HG03354 (cell line): ENCODE results near the gene PPP3CA.
"Not testable (repeated sequence)": the region's sequence is repeated elsewhere in the genome, so short reads cannot be mapped to it uniquely, and the experiment has no call there.

Experiments used
- ATAC-seq: cut with Tn5 transposase; IDR thresholded peaks from one replicate; pipeline ENCODE4 v1.9.1; 2021; ENCODE audit warnings: mild to moderate bottlenecking; ENCODE audit not compliant: unreplicated experiment, poor library complexity, severe bottlenecking

The PPP3CA gene

DNA sequence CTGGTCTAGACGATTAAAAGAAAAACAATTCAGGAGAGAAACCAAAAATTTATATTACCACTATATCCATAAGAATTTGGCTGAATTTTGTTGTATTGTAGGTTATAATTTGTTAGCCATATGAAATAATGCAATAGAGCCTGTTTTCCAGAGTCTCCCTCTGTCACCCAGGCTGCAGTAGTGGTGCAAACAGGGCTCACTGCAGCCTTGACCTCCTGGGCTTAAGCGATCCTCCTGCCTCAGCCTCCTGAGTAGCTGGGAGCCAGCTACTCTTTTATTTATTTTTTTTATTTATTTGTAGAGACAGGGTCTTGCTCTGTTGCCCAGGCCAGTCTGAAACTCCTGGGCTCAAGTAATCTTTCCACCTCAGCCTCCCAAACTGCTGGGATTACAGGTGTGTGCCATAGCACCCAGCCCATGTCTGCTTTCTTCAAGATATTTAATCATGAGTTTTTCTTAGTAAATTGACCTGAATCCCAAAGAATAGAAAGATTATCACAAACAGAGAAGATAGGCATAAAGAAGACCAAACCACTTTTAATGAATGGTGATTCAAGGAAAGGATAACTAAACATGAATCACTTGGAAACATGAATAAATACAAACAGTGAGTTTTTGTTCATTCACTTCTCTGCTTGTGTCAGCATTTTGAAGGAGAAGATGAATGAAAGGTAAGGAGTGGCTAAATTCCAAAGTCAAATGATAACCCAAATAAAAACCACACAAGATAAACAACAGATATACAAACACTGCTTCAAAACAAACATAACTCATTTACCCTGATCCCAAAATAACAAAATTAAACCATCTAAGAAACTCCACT lies 82.1 kb downstream of the PPP3CA start:
- ATAC-seq, result no peak

DNA sequence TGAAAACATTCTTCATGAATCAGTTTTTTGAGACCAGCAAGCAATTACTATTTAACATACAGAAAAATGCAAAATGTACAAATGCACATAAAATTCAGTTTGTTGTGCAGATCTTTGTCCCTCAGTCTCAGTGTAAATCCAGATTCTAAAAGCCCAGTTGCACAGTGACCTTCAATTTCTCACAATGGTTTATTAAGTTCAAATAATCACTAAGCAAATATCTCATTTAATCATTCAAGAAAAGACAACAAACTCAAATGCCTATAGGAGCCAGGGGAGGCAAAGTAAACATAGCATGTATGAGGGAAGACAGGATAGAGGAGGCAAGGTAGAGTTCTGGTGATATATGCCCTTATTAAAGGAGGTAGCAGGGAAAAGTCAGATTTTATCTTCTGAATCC lies 82.8 kb downstream of the PPP3CA start:
- no peak for ATAC-seq

DNA sequence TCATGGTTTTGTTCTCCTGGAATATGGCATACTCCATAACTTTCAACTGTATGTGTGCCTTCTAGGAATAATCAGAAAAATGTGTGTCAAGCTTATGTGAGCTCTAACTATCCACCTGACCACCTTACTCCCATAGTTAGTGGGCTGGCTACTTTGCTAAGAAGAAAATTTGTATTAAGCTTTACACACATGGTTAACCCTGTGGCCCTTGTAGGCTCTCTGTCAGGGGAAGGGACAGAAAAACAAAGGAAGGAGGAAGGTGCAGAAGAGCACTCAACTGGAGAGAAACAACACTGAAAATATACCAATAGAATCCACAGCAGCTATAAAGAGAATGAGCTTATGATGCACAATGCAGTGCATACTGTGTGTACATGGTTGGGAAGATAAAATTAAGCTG lies 84.6 kb downstream of the PPP3CA start:
- peak; percentile 75 for ATAC-seq

DNA sequence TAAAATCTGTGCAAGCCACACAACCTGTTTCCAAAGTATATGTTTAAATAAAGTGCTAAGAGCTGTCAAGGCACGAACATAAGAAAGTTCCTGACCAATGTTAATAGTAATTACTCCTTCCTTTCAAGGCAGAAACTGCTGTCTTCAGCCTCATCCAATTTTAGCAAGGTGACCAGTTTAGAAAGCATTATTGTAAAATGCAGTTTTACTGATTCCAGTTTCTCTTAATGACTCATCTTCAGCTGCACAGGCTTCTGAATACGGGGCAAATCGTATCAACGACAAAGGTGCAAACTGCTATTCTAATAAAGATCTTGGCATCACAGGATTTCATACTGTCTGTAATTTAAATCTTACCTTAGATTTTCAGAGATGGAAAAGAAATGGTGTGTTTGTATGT lies 87.5 kb downstream of the PPP3CA start:
- ATAC-seq, result peak; percentile 92

DNA sequence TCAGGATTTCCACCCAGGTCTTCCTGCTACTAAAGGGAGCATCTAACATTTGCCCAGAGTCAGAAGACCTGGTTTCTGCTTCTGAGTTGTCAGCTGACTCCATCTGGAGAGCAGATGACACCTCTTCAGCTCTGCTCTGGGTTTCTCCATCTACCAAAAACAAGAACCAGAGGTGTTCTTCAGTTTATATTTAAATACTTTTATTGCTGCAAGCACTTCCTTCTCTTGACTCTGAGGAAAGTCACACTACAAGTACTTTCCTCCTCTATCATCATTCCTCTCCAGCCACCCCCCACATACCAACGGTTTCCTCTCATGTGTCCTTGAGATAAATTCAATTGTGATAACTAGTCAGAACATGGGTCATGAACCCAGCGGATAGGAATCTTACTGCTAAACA lies 88.4 kb downstream of the PPP3CA start:
- ATAC-seq, result no peak

DNA sequence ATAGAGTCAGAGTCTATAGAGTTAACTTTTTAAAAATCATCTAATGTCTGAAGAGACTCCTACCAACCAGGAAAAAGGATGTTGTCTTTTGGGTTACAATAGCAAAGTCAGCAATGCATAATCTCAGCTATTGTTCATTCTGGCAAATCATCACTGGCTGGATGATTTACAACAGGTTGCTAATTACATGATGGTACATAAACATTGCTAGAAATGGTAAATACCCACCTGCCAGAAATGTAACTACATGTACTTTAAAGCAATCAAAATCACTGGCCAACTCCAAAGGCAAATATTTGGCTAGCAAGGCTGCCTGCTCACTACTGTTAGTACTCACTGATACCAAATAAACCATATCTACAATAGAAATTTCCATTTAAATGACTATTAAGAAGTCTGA lies 91.1 kb downstream of the PPP3CA start:
- ATAC-seq, result no peak

DNA sequence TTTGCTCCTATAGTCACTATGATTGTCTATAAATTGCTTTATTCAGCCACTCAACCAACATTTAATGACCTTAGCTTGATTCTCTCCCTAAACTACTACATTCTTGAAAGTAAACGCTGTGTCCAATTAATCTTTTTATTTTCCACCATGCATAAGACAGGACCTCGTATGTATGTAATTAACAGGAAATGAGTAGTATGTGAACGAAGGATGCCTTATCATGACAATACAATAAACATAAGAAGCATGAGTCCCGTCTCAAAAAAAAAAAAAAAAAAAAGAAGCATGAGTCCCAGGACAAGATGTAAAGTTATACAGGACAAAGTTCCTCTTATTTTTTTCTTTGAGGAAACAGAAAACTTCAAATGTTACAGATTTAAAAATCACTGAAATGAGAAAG lies 92.5 kb downstream of the PPP3CA start:
- no peak for ATAC-seq

DNA sequence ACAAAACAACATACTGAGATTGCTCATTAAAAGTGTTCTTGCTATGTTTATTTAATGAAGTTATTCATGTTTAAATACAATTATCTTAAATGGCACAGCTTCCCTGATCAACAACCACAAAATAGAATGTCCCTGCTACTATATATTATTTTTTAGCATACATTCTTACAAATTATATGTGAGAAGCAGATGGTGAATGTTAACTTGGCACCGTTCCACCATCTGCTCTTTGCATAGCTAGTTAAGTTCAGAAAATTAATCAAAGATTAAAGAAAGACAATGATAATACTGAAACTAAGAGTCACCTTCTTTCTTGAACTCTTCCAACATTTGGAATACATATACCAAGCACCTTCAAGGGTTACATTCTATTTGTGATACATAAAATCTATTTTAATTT lies 94.2 kb downstream of the PPP3CA start:
- no peak for ATAC-seq

DNA sequence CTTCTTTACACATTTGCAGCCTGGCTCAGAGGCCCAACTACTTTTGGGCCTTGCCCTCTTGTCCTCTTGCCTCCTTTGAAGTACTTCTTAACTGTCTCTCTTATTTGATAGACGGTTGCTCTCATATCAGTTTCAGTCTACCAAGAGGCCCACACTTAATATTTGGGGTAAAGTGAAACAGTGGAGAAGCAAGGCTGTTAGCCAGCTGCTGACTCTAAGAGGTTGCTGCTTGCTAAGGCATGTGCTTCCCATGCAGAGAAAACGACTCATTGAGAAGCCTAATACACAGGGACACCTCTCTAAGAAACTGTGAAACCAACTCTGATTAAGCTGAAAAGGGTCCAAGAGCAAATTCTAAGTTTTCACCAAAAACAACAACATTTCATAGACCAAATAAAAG lies 94.6 kb downstream of the PPP3CA start:
- ATAC-seq, result peak; percentile 62

DNA sequence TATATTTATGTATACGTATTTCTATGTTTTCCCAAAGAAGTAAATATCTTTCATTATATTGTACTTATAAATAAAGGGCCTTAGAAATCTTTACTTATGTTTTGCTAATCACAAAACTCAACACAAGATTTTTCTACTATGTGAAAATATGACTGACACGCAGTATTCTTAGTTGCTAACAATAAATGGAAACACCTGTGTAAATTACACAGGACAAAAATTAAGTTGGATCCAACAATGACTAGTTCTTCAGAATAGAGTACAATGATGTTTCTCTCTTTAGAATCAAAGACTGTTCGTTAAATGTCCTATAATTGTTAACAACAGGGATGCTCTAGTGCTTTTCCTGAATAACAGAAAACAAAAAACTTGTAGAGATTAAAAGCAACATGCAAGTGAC lies 96.1 kb downstream of the PPP3CA start:
- ATAC-seq, result no peak

DNA sequence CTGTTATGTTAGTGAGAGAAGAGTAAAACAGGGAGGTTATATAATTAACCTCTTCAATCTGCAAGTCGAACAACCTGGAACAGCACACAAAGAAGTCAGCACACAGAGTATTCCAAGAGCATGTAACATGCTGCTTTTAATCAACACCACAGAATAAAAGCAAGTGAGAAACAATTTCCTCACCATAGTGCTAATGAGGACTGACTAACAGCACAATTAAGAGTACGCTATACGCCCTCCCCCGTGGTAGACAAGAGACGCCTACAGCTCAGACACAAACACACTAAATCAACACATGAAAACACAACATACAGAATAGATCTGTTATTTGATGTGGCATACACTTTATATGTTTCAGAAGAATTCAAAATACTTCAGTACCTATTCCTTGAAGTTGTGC lies 103.0 kb downstream of the PPP3CA start:
- no peak for ATAC-seq

DNA sequence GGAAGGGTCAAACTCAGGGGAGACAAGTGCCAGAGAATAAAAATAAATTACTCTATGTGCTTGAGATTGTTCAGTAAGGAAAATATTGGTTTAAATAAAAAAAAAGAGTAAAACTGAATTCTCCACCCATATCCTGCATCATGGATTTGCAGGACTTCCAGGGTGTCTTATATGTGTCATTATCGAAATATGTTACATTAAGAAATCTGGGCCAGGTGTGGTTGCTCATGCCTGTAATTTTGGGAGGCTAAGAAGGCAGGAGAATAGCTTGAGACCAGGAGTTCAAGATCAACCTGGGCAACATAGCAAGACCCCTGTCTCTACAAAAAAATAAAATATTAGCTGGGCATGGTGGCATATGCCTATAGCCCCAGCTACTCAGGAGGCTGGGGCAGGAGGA lies 104.9 kb downstream of the PPP3CA start:
- no peak for ATAC-seq

DNA sequence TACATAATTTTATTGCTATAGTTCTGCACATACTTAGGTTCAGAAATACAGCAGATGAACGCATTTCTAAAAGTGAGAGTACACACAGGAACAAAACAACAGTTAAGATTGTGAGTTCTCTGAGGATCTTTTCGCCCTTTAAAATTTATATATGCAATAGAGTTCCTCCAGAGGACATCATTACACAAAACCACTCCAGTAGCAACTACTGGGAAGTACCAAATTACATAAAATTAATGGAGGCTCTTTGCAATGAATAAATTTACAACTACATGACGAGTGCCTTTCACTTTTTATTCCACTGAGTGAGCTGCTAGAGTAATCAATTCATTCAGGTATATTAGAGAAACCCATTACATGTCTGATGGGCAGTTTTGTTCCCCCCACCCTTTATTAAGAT lies 107.2 kb downstream of the PPP3CA start:
- no peak for ATAC-seq

DNA sequence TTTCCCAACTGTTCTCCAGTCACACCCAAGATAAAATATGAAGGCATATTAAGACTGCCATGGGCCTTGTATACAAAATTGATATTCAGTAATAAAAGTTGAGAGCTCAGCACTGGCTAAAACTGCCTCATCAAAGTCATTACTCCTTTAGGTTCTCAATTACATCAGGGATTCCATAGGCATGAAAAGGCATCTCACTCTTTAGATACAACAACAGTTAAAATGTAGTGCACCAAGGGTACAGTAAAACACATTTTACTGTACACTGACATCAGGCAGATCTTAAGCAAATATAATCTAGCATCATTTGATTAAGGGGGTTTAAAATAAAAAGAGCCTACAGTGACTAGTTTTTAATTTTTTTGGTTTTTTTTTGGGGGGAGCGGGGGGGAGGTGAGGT lies 107.7 kb downstream of the PPP3CA start:
- ATAC-seq, result no peak

DNA sequence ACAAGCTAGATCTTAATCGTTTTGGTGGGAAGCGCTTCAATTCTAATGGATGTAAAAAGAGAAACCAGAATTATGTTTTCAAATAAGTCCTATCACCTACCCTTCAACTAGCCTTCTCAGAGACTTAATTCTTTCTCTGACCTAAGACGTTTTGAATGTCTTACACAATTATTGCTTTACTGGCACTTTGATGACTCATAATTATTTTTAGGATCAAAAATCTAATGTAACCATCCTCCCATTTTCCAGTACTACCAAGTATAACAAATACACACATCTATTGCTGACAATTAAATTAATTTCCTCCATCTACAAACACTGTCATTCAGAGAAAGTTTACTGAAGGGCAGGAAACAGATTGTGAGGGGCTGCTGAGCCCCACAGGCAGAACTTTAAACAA lies 108.6 kb downstream of the PPP3CA start:
- no peak for ATAC-seq

DNA sequence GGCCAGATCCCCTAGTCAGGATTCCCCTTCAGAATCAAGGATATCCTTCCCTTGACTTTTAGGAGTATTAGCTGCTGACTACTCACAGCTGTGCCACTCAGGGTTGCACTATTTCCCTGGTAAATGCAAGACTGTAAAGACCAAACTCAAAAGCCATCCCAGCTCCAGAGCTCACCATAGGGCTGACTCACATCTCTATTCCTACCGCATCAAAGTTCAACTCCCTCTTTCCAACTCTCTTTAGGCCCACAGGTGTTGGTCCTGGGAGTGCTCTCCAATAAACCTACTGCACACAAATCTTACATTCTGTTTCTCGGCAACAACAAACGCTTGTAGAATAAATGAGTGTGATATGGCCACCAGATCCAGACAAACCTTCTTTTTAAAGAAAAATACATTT lies 109.6 kb downstream of the PPP3CA start:
- ATAC-seq, result no peak

DNA sequence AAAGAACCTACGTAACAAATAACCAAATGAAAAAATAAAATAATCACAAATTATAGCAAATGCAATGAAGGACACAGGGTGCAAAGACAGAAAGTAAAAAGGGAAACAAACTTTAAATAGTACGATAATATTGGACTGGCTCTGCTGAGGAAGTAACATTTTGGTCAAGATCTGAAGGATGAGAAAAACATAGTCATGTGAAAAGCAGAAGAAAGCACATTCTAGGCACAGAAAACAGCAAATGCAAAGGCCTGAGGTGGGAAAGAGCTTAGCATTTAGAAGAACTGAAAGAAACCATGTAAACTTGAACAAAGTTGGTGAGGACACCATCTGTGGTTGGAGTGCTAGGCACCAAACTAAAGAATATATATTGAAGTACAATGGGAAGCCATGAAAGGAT lies 111.2 kb downstream of the PPP3CA start:
- no peak for ATAC-seq

DNA sequence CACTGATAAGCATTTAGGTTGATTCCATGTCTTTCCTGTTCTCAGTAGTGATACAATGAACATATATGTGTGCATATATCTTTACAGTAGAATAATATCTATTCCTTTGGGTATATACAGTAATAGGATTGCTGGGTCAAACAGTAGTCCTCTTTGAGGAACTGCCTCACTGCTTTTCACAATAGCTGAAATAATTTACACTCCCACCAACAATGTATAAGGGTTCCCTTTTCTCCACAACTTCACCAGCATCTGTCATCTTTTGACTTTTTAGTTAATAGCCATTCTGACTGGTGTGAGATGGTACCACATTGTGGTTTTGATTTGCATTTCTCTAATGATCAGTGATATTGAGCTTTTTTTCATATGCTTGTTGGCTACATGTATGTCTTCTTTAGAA lies 113.2 kb downstream of the PPP3CA start:
- ATAC-seq, result not testable (repeated sequence)

DNA sequence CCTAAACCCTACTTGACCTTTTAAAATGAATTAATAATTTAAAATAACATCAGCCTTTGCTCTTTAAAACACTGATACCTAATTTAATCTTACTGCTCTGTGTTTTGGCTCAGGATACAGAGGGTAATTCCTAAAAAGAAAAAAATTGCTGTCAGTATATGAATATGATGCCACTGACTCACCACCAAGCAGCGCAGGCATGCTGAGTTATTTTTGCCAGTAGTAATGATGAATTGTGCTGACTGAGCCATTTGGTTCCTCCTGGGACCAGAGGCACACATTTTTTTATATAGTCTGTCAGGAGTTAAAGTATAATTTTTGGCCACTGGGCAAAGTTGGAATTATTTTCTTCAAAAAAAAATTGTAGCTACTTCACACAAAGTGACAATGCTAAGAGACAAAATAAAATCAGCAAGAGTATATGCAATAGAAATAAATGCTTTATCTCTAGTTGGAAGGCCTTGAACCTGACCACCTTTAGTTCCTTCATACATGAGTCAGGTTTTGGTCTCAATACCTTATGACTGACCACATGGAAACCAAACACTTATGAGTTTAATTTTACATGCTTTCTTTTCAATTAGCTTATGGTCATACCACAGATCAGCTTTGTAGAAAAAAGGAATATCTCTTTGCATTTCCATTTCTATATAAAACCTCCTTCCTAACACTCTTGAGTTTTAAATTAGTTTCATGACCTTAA lies 115.1 kb downstream of the PPP3CA start:
- ATAC-seq, result peak; percentile 71

DNA sequence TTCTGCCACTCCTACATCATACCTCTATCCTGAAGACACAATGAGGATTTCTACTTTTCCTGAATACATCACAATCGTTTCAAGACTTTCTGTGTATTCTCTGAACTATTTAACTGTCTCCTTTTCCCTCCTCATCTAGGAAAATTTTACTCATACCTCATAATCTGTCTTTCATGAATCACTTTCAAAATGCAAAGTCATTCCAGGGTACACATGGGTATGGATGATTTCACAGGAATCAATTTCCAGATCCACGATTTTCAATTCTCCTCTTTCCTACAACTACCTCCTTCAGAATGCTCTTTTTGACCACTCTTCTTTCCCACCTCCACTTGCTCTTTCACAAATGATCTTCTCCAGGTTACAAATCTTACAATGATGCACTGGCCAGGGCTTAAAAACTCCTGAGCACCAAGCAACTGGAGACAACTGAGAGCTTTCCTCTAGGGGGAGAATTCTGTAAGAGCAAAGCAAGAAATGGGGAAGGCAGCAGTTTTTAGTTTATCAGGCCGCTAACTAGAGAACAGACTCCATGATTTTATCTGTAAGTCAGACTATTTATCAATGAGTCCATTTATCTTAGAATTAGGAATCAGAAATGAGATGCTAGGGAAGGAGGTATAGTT lies 116.4 kb downstream of the PPP3CA start:
- no peak for ATAC-seq

DNA sequence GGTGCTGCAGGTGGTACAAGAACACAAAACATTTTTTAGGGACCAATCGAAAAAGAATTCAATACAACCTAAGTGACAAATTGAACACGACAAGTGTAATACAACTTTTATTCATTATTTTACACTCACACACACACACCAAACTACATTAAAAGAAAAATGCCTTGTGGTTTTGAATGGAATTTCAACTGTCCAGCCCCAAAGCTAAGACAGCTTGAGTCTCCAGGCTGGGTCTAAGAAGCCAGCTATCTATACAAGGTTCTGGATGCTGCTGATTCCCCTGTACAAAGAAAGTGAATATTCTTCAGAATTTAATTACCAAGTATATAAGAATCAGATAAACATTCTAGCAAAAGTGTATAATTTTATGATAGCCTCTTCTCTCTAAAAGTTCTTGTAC lies 118.2 kb downstream of the PPP3CA start:
- no peak for ATAC-seq
